HL-60/S4 treated with retinoic acid at 250 ng/mL for 4 days and 3 days (cell line): ENCODE data around the gene IL11.
"Not testable (repeated sequence)": the region's sequence is repeated elsewhere in the genome, so short reads cannot be mapped to it uniquely, and the experiment has no call there.

Source experiments
- in situ Hi-C: fragments of 300-500 bp; cut with MboI; formaldehyde crosslinking; loops from 2 replicates; pipeline ENCODE4 v1.7.0; 2022; ENCODE audit warnings: low sequenced_read_pairs

Gene IL11

GRCh38 chr19:55370305-55370988 lies at the start of gene IL11:
IL11 (minus strand) TSS chr19:55370463; CDS start chr19:55370310, 153 bp downstream.
- in situ Hi-C loops = no loop called here

- in situ Hi-C loops = no loop called here
Measured at GRCh38 chr19:55419624-55420236, 49.5 kb upstream of the IL11 start.

- in situ Hi-C loops = no loop called here
Measured at GRCh38 chr19:55419103-55419502, 48.8 kb upstream of the IL11 start.

GRCh38 chr19:55418185-55418584 lies 47.9 kb upstream of the IL11 start:
- in situ Hi-C loops = no loop called here

- in situ Hi-C loops = no loop called here
Measured at GRCh38 chr19:55410168-55410567, 39.9 kb upstream of the IL11 start.

- in situ Hi-C loops = not testable (repeated sequence)
Measured at GRCh38 chr19:55409179-55409578, 38.9 kb upstream of the IL11 start.

- in situ Hi-C loops = no loop called here
Measured at GRCh38 chr19:55408533-55408872, 38.2 kb upstream of the IL11 start.

- in situ Hi-C loops = no loop called here
Measured at GRCh38 chr19:55407800-55408532, 37.7 kb upstream of the IL11 start.

GRCh38 chr19:55407550-55407799 lies 37.2 kb upstream of the IL11 start, which contains the start of gene UBE2S:
UBE2S (minus strand) TSS chr19:55407788; CDS start chr19:55407589, 199 bp downstream.
- in situ Hi-C loops = not testable (repeated sequence)

- in situ Hi-C loops = no loop called here
Measured at GRCh38 chr19:55406826-55407549, 36.7 kb upstream of the IL11 start.

GRCh38 chr19:55406091-55406825 lies 36.0 kb upstream of the IL11 start:
- in situ Hi-C loops = no loop called here

- in situ Hi-C loops = no loop called here
Measured at GRCh38 chr19:55405638-55406037, 35.4 kb upstream of the IL11 start.

GRCh38 chr19:55402509-55402908 lies 32.2 kb upstream of the IL11 start:
- in situ Hi-C loops = no loop called here

GRCh38 chr19:55401390-55401789 lies 31.1 kb upstream of the IL11 start:
- in situ Hi-C loops = not testable (repeated sequence)

- in situ Hi-C loops = no loop called here
Measured at GRCh38 chr19:55400281-55401087, 30.2 kb upstream of the IL11 start.

GRCh38 chr19:55398200-55398925 lies 28.1 kb upstream of the IL11 start:
- in situ Hi-C loops = no loop called here

GRCh38 chr19:55392820-55393761 lies 22.8 kb upstream of the IL11 start:
- in situ Hi-C loops = no loop called here
